Smooth muscle cell of the brain vasculature (primary cell): Measurements from ENCODE around the gene KMT5B.

ENCODE experiments used
- DNase-seq: peaks from one replicate; pipeline ENCODE4 v3.0.0-alpha.2; 2012; ENCODE audit warnings: low read depth, low spot score

The KMT5B gene

DNA sequence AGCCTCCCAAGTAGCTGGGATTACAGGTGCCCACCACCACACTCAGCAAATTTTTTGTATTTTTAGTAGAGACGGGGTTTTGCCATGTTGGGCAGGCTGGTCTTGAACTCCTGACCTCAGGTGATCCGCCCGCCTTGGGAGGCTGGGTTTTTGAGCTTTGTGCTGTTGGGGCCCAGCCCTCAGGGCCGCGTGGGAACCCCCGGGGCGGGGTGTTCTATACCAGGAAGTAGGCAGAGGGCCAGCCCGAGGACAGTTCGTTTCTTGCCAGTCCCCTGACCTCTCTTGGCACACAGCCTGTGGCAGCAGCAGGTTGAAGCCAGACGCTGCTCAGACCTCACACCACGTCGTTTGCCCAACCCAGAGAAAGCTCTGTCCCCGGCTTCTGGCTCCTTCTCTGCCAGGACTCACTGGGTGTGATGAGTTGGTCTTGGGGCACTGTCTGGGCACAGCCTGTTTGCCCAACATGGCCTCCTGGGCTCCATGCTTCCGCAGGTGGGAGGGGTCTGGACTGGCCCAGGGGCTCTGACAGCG lies 67.0 kb downstream of the KMT5B start:
- no peak for DNase-seq

DNA sequence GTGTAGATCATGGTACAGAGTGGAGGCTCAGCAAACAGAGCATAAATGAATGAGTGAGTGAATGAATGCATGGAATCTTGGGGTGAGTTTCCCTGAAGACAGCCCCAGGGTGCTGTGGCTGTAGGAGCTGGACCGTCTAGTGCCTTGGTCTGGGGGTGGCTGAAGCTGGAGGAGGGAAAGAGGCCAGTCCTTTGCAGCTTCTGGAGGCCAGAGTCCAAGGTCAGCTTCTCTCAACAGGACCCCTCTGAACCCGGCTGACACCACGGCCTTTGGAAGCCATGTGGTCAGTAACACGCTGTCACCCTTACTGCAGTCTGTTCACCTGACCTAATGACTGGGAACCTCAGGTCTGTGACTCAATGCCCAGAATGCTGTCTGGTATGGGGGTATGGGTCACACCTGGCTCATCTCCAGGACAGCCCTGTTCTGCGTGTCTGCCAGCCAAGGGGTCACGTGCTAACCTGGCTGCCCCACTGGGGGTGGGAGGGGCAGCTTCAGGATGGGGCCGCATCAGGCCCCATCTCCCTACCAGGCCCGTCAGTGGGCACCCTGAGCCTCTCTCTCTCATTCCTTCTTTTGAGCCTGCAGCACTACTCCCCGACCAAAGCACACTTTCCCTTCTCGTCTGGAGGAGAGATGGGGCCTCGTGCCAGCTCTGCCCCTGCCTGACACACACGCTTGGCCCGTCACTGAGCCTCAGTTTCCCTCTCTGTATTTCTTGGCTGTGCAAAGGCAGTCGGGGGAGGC lies 67.8 kb downstream of the KMT5B start:
- DNase-seq: no peak

DNA sequence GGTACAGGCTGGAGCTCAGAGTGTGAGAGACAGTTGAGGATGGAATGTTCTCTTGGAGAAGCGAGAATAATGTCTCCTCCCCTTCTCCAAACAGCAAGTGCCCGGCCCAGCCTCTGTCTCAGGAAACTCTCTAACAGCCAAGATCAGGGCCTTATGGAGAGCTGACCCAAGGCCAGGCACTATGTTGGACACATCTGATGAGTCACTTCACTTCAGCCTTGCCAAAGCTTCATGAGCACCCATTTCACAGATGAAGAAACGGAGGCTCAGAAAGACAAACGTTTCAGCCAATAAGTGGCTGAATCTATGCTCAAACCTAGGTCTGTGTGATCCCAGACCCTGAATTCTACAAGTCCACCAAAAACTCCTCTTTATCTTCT lies 69.8 kb downstream of the KMT5B start:
- no peak for DNase-seq

DNA sequence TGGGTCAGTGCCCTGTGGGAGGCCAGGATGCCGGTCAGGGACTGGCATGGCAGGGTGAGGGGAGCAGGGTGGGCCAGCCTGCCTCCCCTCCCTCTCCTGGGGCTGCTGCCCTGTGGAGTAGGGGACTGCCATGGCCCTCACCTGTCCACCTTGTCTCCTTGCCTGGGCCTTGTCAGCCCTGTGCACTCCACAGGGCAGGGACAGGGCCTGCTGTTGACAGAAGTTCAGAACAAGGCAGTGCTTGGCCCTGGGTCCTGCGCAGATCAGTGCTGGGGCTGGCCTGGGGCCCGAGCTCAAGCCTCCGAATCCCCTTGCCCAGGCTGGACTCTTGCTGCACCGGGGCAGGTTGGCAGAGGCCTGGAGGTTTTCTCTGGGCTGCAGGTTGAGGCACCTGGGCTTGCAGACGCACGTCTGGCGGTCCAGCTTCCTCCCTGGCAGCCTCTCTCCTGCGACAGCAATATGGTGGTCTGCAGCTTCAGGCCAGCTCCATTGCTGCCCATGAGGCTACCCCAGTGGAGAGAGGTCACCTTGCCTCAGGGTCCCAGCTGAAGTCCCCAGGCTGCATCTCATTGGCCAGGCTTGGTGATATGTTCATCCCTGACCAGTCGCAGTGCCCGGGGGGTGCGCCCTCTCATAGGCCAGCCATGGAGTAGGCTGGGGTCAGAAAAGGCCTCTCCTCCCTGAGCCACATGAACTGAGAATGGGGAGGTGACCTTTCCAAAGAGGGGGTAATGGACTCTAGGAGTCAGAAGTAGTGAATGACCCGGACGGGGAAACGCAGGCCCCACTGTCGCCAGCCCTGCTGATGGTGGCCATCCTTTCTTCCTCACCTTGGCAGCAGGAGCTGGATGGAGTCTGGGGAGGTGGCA lies 70.4 kb downstream of the KMT5B start:
- no peak for DNase-seq

DNA sequence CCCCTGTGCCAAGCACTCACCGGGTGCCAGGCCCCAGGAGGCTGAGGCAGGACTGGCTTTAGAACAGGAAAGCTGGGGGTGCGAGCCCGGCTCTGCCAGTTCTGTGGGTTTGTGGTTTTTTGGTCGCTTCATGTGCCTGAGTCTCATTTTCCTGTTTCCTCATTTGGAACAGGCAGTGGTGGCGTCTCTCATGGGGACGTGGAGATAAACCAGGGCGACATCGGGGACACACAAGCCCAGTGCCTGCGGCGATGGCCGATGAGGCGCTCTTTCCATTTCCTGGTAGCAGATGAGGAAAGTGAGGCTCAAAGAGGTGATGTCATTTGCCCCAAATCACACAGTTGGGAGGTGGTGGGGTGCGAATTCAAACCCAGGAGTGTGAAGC lies 71.1 kb downstream of the KMT5B start:
- no peak for DNase-seq

DNA sequence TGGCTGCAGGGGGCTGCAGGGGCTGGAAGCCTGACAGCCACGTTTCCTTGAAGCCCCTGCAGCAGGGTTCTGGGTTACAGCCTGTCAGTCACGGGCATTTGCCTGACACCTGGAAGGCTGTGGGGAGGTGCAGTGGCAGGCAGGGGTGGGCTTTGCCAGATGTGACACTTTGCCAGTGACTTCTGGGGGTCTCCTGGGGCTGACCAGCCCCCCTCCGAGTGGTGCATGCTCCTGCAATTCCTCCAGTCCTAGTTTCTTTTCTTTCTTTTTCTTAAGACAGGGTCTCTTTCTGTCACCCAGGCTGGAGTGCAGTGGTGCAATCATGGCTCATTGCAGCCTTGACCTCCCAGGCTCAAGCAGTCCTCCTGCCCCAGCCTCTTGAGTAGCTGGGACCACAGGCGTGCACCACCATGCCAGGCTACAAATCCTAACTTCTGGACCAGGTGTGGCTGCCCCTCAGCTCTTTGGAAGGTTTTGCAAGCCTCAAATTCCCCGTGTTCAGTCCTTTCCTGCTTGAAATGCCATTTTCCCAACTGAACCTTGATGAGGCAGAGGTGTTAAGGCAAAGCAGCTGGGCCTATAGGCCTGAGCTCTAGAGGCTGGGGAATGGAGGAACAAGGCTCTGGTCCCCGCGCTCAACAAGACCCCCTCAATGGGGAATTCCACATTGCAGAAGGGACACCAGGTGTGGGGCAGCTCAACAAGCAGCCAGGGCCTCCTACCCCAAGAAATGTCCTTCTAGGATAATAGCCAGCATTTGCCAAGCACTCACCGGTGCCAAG lies 71.7 kb downstream of the KMT5B start:
- DNase-seq: no peak

DNA sequence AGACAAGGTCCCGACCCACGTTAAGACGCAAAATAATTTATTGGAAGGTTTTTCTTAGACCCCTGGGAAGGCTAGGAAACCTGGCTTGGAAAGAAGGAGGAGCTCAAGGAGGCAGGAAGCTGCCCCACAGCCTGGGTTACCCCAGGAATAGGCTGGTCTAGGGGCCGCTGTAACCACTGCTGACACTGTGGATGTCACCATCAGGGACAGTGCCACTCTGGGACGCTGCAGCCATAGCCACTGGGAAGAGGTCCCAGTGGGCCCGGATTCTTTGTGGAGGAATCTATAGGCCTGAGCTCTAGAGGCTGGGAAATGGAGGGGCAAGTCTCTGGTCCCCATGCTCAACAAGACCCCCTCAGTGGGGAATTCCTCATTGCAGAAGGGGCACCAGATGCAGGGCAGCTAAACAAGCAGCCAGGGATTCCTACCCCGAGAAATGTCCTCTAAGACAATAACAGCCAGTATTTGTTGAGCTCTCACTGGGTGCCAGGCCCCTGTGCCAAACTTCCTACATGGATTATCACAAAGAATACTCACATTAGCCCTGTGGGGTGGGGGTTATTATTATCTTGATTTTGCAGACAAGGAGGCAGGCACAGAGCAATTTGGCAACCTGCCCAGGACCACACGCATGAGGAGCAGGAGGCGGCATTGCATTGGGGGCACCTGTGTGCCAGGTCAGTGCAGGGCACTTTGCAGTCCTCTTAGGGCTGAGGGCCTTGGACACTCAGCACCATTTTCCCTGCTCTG lies 72.4 kb downstream of the KMT5B start:
- no peak for DNase-seq

DNA sequence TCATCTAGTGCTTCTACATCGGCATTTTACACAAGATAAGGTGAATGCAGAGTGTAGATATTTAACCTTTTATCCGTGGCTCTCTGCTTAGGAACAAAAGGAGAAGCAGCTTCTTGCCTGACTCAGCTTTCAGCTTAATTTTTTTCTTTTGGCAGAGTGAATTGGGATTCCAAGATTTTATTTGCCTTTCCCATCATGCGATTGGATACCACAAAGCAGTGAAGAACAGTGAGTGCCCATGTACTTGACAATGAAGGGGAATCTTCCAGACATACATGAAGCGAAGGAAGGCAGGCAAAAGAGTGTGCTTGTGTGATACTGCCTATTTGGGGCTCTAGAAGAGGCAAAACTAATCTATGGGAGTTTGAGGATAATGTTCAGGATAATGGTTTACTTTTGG lies 74.9 kb downstream of the KMT5B start:
- DNase-seq: no peak

DNA sequence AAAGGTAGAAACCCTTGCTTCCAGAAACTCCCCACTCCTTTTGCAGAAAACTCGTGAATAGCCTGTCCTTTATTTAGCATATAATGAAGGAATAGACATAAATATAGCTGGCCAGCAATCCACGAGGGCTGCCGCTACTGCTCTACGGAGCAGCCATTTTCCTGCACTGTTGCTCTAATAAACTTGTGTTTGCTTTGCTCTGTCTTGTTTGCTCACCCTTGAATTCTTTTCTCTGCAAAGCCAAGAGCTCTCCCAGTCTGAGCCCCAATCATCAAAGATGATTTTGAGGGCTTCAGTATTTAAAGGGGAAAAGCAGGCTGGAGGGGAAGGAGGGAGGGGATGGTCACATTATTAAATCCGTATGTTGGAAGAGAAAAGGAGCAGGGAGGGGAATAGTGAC lies 75.3 kb downstream of the KMT5B start:
- DNase-seq: no peak

DNA sequence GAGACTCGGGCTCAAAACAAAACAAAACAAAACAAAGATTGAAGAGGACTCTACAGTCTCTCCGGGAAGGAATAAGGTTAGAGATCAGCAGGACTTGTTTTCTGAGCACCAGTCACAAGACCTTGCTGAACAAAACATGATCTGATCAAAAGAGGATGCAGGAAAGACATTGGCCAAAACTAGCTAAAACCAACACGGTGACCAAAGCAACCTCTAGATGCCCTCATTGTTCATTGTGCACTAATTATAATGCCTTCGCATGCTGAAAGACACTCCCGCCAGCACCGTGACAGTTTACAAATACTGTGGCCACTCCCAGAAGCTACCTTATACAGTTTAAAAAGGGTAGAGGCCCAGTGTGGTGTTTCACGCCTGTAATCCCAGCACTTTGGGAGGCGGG lies 76.2 kb downstream of the KMT5B start:
- no peak for DNase-seq

DNA sequence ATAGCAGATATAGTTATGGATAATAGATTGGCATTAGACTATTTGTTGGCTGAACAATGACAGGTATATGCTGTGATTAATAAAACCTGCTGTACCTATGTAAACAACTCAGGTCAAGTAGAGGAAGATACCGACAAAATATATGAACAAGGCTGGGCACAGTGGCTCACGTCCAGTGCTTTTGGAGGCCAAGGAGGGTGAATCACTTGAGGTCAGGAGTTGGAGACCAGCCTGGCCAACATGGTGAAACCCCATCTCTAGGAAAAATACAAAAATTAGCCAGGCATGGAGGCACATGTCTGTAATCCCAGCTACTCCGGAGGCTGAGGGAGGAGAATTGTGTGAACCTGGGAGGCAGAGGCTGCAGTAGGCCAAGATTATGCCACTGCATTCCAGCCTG lies 77.9 kb downstream of the KMT5B start:
- no peak for DNase-seq

DNA sequence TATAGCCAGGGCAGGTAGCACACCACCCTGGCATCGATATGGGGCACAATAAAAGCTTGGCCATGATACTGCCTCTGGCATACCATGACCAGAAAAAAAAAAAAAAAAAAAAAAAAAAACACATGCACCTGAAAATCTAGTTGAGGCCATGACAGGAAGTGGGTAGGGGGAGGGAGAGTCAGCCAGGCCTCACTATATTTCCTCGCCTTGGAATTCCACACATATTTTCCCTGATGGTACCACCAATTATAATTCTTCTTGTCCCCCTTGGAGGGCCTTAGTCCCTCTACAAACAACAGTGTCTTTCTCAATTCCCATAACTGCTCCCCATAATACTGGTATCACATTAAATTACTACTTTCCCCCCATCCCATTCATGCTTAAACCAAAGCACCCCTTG lies 79.3 kb downstream of the KMT5B start:
- no peak for DNase-seq

DNA sequence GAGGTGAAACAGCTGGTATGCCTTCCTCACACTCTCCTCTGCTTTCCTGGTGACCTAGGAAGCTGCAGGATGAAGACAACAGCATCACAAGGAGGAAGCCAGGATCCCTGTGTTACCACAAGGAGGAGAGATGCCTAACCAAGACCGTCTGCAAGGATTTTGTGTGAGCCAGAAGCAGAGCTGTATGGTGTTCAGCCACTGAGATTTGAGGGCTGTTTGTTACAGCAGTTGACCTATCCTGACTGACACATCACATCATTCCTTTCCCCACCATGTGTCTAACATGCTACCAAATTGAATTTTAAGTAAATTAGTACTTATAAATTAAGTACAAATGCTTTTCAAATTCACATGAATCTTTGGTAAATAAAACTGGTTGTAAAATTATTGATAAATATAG lies 83.0 kb downstream of the KMT5B start:
- no peak for DNase-seq

DNA sequence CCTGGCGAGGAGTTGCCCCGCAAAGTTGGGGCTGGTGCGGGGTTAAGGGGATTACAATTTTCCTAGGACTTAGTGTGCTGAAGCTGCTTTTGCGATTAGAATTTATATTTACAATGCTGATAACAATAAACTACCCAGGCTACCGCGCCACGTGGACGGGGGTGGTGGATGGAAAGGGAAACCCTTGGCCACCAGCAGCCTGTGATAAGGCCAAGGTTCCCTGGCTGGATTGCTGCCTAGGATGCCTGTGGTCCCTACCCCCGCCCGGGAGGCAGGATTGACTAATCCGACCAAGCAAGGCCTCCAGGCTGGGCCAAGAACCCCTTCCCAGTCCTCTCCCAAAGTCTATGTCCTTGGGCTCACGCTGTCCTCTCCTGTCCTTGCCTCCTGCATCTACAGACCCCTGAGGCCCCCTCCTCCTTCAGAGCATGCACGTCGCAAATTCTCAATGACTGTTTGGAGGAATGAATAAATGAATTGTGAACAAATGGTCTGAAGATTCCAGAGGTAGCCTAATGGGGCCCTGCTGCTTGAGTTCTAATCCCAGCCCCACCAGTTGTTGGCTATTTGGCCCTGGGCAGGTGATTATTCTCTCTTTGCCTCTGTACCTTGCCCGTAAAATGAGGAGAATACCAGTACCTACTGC lies 84.3 kb downstream of the KMT5B start:
- no peak for DNase-seq

DNA sequence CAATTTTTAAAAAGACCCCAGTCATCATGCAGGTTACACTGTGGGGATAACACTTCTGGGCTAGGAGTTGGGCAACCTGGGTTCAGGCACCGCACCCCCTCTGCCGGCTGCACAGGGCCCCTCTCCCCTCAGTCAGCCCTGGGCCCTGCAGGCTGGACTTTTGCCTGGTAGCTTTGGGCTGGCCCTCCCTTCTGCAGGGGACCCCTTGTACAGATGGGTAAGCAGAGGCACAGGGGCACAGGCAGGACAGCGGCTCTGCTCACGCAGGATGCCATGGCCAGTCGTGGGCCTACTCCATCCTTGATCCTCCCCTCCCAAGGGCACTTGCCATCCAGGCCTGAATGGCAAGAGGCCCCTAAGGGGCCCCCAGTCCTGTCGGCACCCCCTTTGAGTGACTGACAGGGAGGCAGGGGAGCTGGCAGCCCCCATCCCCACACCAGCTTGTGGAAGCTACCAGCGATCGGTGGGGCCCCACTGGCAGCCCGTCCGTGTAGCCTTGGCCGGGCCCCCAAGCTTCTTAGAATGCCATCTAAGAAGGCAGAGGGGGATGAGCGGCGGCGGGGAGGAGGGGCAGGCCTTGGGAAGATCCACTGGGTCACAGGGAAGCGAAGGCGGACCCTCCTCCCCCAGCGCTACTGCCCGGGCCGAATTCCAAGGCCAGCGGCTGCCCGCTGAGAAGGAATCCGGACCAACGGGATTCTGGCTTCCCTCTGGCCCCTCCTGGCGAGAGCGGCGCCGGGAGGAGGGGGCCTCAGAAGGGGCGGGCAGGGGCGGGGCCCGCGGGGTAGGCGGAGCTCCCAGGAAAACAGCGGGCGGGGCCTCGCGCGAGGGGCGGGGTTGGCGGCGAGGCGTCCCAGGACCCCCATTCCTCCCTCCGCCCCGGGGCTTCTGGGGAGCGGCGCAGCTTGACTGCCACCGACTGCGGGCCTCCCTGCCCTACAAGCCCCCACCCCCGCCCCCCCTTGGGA lies 85.1 kb downstream of the KMT5B start:
- DNase-seq: peak; percentile 69

DNA sequence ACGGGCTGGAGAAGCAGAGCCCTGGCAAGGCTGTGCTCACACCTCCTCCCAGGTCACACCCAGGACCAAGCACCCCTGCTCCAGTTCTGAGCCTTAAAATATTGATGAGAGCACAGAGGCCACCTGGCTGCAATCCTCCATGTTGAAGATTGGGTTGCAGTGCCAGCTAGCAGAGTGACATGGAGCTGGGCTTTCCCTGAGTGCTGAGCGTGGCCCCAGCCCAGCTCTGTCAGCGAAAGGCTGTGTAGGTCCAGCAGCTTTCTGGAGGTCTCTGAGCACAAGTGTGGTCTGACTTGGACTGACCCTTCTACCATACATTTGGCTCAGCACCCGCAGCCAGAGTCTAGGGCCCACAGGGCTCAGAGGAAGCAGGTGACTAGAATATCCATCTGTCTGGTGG lies 87.9 kb downstream of the KMT5B start:
- no peak for DNase-seq

DNA sequence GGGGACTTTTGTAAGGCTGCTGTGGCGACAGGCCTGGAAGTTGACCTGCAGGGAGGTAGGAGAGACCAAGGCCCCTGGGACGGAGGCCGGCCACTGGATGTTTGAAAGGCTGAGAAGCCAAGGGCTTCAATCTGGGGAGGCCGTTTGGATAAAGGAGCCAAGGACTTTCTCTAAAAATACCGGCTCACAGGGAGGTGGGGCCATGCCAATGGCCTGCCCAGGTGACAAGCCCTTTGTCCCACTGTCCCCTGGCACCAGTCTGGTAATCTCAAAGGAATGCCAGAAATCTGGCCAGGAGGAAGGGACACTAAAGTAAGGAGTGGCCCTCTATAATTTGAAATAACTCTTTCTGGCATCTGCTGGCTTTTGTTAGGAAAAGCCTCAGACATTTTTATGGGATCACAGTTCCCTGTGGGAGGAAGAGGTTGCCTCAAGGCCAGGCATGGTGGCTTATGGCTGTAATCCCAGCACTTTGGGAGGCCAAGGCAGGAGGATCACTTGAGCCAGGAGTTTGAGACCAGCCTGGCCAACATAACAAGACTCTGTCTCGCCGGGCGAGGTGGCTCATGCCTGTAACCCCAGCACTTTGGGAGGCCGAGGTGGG lies 90.1 kb downstream of the KMT5B start:
- DNase-seq: no peak

DNA sequence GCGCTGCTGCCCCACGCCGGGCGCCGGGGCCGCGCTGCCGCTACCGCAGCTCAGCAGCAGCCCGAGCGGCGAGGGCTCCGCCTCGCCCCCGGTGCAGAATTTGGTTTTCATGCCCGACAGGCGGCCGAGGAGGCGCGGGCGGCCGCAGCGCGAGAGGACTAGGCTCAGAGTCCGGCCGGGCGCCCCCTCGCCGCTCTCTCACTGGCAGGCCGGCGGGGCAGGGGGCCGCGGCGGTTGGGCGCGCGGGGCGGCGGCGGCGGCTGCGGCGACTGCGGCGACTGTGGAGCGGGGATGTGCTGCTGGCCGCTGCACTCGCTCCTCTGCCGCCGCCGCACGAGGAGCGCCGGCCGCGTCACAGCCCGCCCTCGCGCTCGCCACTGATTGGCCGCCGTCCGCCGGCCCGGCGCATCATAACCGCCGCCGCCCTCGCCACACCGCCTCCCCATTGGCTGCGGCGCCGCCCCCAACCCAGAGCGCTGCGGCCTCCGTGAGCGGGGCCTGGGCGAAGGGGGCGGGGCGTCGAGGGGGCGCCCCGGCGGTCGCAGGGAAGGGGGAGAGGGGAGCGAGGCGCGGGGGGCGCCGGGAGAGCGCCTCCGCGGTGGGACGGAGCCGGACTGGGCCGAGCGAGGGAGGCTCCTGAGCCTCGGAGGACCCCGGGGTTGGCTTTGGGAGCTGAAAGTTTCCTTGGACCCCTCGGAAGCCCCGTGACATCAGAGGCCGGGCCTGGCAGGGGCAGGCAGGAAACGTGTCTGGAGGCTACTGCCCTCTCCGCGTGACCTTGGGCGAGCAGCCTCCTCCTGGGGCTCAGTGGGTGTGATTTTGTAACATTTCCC lies 91.8 kb downstream of the KMT5B start, which contains the start of gene CHKA:
Gene CHKA (minus strand): TSS at position 322 of the 833 bp plus-strand sequence. CDS start 211 bp downstream, at position 111.
- peak; percentile 51 for DNase-seq
